SKM-1 treated with dmso at 0.1 percent for 144 hours (cell line): ENCODE measurements around the gene TRABD.

ENCODE experiments used
- DNase-seq: peaks from one replicate; lab custom pipeline; 2025; ENCODE audit not compliant: unreplicated experiment; lab: John Stamatoyannopoulos, UW

The TRABD gene

DNA sequence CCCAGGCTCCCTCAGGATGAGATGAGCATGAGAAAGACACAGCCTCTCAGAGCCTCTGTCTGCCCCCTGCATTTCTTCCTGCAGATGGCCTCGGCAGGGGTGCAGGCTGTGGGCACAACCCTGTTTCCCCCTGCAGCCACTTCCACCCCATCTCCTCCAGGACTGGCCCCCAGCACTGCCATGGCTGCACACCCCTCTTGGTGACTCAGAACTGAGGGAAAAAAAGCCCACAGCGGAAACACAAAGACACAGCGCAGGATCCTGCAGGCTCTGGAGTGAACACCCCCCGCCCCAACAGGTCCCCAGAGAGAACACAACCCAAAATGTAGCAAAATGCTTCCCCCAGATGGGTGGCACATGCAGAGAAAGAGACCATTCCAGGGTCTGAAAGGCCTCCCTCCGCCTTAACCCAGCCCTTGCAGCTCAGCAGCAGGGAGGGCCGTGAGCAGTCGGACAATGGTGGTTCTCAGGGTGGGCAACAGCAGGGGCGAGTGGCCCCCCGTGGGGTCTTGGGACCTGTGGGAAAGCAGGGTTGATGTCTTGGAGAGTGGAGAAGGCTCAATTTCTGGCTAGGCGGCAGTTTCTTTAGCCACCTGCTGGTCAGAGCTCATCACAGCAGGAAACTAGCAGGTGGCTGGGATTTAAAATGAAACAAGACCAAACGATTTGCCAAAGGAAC is 51.2 kb downstream of the TRABD start:
- no peak for DNase-seq

DNA sequence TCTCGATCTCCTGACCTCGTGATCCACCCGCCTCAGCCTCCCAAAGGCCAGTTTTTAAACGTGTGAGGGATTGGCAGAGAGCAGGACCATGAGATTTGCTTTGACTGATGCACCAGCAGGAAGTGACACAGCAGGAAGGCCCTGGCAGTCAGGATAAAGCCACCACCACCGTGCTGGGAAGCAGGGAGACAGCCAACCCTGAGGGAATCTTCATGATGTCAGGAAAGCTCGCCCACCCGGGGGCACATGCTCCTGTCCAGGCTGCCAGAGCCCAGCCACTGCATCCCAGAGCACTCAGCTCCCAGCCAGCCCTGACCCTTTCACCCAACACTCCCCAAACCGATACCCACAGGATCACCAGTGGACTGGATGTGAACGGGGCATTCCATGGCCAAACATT is 53.0 kb downstream of the TRABD start:
- DNase-seq = no peak

DNA sequence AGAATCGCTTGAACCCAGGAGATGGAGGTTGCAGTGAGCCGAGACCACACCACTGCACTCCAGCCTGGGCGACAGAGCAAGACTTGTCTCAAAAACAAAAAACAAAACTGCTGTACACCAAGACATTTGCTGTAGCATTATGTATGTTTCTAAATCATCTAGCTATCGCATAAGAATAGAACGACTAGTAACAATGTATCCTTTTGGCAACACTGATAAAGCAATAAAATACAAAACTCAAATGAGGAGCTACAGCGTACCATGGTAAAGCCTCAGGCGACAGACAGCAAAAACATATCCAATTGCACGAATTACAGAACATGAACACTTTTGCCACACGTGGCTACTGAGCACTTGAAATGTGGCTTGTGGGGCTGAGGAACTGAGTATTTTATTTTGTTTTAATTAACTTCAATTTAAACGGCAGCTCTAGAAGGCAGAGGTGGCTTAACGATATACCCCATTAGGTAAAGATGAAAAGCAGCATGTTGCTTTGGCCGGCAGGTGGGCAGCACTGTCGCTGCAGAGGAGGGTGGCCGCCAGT is 56.8 kb downstream of the TRABD start:
- DNase-seq = no peak

DNA sequence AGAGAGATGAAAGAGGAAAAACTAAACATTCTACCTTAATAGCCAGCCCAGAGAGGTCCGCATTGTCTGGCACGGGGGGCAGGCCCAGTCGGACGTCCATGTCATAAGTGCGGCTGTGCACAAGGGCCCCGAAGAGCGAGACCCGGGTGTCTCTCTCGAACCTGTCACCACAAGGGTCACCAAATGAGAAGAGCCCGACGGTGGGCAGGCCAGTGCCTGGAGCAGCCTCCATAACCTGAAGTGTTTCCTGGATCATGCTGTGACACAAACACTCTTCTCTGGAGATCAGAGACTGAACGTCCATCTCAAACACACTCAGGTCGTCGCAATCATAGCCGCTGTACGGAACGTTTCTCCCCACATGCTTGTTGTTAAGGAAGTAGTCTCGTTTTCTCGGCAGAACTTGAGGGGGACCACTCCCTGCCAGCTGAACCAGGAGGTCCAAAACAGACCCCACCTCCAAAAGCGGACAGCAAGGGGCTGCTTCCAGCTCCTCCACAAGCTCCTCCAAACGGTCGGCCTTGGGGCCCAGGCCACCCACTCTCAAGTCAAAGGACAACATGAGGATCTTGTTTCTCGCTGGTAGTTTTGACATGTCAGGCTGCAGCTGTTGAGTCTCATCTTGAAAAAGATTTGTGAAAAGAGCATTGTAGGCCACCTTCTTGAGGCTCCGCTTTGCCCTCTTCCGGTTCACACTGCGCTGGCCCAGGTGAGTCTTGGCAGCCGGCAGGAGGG is 58.1 kb downstream of the TRABD start:
- no peak for DNase-seq

DNA sequence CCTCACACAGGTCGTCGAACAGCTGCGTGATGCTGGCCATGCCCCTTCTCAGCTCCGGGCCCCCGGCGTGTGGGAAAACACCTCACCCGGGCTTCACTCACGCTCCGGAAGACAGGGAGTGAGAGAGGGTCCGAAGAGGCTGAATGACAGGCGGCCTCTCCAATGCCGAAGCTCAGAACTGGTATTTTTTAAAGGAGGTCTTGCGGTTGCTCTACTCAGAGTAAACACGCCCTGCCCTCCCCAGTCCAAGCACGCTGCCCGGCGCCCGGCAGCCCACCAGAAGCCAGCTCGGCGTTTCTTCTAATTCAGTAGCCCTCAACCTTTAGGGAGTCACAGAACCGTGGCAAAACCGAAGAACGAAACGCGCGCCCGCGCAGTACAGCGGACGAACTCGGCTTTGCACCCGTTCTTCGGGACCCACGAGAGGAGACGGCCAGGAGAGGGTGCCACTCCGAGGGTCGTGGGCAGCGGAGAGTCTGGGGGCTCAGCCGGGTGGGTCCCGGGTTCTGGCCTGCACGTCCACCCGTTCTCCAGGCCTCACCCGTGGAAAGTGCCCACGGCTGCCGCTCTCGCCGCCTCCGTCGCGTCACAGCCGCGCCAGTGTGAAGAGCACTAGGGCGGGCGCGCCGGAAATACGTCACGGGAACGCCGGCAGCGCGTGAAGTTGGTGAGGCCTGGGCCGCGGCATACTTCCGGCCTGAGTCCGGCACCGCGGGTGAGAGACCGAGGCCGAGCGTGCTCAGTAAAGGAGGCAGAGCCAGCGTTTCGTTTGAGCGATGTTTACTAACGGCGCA is 58.9 kb downstream of the TRABD start, which contains the start of gene TUBGCP6:
TSS of gene TUBGCP6 (minus strand) at position 604 of the 794 bp plus-strand sequence. CDS start at position 40, 564 bp downstream.
- peak; percentile 88 for DNase-seq

DNA sequence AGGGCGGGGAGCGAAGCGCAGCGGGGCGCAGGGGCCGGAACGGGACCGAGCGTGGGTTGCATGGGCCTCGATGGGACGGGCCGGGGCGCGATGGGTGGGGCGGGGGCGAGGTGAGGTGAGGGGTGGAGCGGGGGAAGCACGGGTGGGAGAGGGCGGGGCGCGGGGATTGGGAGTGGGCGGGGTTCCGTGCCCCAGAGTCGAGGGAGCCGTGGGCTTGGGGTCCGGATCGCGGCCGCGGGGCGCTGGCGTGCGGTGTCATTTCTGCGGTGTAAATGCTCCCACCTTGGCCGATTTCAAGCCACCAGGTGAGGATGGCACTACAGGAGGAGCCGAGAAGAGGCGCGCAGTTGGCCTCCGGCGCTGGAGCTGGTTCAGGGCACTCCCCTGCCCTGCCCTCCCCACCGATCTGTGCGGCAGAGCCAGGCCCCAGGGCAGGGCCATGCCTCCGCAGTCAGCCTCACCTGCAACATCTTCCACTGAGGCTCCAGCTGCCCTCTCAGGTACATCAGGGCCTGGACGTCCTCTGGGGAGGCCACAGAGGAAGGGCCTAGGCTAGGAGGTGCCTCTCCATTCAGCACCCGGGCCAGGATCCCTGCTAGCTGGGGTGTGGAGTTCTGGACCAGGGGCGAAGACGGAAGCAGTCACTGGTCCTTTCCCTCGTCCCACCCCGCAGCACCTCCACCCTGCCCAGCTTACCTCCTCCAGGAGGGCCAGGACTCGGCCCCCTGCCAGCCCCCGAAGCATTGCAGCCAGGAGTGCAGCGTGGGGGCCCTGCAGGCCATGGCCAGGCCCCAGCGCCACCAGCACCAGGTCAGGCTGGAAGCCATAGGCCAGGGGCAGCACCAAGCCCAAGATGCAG is 59.7 kb downstream of the TRABD start:
- no peak for DNase-seq

DNA sequence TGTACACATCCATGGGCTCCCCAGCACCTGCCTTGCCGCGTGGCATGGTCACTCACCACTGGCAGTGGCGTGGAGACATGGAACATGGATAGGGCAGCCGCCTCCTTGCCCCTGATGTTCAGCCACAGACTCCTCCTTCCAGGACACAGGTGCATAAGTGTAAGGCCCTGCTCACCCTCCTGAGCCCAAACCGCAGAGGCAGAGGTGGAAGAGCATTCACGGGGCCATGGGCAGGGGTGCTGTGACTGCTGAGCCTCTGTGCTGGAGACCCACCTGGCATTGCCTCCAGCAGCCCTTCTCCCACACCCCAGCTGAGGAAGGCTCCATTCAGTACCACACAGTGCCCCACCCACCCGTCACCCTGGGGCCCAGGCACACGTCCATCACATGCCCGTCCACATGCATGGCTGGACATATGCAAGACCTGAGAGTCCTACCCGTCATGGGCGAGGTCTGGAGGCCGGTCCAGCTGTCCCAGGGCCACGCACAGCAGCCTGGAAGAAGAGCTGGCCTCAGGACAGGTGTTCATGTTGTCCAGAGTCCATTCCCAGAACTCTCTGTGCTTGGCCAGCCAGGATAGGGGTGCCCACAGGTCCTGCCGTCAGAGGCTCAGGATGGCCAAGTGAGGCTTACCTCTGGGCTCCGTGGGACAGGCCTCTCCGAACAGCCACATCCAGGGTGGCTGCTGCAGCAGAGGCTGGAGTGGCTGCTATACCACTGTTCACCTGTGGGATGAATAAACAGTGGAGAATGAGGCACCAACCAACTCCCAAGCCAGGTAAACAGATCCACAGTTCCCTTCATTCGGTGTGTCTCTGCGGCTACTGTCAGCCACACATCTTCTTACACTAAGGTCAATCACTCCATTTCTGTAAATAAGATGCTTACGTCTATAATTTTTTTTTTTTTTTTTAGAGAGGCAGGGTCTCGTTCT is 60.8 kb downstream of the TRABD start:
- DNase-seq = no peak

DNA sequence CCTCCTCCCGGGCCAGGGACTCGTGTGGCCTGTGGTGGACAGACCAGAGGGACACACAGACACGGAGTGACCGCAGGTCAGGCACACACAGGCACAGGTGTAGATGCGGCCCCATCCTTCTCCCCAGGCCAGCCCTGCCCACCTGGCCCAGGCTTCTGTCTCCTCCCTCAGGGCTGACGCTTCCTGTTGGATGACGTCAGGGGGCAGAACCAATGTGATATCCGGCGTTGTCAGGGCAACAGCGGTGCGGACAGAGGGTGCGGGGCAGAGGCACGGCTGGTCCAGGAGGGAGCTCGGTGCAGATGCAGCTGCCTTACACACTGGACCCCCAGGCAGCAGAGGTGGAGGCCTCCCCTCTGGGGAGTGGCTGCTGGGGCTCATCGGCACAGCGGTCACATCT is 62.0 kb downstream of the TRABD start:
- DNase-seq = no peak

DNA sequence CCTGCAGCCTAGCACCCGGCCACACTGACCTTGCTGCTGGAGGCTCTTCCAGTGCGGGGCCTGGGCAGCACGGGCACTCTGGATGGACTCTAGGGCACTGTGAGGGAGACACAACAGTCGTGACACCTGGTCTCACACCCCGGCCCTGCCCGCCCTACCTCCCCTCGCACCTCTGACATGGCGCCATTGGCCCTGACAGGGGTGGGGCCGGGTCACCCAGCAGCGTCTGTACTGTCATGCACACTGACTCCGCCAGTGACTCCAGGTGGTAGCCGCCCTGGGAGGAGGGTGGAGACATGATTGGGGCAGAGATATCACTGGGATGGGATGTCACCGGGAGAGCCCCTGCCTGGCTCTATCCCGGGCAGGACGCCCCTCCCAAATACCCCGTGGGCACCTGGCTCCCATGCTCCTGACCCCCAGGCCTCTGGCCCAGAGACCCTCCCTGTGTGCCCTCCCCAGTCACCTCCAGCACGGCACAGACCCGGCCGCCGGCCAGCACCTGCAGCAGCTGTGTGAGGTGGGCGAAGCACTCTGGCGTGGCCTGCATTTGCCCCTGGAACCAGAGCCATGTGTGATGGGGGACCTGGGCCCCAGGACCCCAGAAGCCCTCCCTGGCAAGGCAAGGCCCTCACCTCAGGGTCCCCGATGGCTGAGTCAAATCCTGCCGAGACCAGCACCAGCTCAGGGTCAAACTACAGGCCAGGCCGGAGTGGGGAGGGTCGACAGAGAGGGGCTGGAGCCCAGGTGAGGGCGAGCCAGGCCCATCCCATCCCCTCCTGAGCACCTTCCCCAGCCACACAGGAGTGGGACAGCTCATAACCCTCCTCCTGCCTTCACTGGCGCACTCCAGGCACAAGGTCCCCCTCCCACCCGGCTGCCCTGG is 62.7 kb downstream of the TRABD start:
- DNase-seq = no peak
